Tibial nerve (tissue), 4 donors: ENCODE data around the gene ACADSB. TPM values are rescaled to one million over a fixed set of nuclear protein-coding genes. Genes with fewer than 3 reads are reported as not detected.
A peak's percentile ranks its signal among the peaks of the same experiment; 100 is the strongest.

Experiments used
- DNase-seq, 2 donors: peaks; one replicate each; pipeline ENCODE4 v3.0.0-alpha.2; 2019; ENCODE audit warnings: low spot score in 2 of 2
- H3K27ac ChIP-seq, 4 donors: fragments of 200-600 bp; sonication (generic) in 3 of 4; one replicate each; pipeline ENCODE4 v1.5.1; 2017 to 2019; ENCODE audit warnings: mild to moderate bottlenecking in 1 of 4
- H3K27me3 ChIP-seq, 2 donors: fragments of 200-600 bp; sonication (generic) in 1 of 2; one replicate each; pipeline versions ENCODE4 v1.5.1 to v1.6.0; 2017 to 2019
- H3K36me3 ChIP-seq, 3 donors: fragments of 200-600 bp; sonication (generic); one replicate each; pipeline ENCODE4 v1.5.1; 2018 to 2019
- H3K4me1 ChIP-seq, 4 donors: fragments of 200-600 bp; sonication (generic) in 3 of 4; one replicate each; pipeline ENCODE4 v1.5.1; 2017 to 2019
- H3K4me3 ChIP-seq, 4 donors: fragments of 200-600 bp; sonication (generic) in 3 of 4; one replicate each; pipeline ENCODE4 v1.5.1; 2017 to 2019; ENCODE audit warnings: mild to moderate bottlenecking in 1 of 4, moderate library complexity in 1 of 4
- H3K9me3 ChIP-seq, 4 donors: fragments of 200-600 bp; sonication (generic) in 3 of 4; one replicate each; pipeline ENCODE4 v1.5.1; 2017 to 2019
- EP300 ChIP-seq, 2 donors: sonication (generic); formaldehyde crosslinking; IDR thresholded peaks; one replicate each; pipeline ENCODE4 v1.6.1; 2017; ENCODE audit warnings: antibody characterized with exemption in 2 of 2, mild to moderate bottlenecking in 1 of 2
- POLR2A ChIP-seq, 2 donors: fragments of 450-650 bp; IDR thresholded peaks; one replicate each; pipeline ENCODE4 v1.6.1; 2017; ENCODE audit warnings: antibody characterized with exemption in 2 of 2, mild to moderate bottlenecking in 2 of 2, moderate library complexity in 2 of 2
- WGBS, 2 donors: methylation state at CpG; one replicate each; pipeline ENCODE4 v1.1.5; 2018; 5-methylcytosine and 5-hydroxymethylcytosine counted together
- total RNA-seq, 4 donors: library from RNA; depleted of rRNA; stranded (reverse); fragments of >200 nt; gene quantifications; one replicate each; pipeline ENCODE4 v1.1.0, GENCODE V29; 2016
- TF ChIP-seq, protein P1 (sequence below), 5 experiments: fragments of 200-600 bp in 3 of 5; fragments of 450-650 bp in 2 of 5; sonication (generic) in 3 of 5; IDR thresholded peaks; one replicate each; pipeline ENCODE4 v1.5.1; 2016 to 2019; ENCODE audit warnings: antibody characterized with exemption in 5 of 5, mild to moderate bottlenecking in 3 of 5, moderate library complexity in 2 of 5

The ACADSB gene
- total RNA-seq, 4 donors from 2014 or later: 17.4 to 26.8 (median 24.7) TPM

DNA sequence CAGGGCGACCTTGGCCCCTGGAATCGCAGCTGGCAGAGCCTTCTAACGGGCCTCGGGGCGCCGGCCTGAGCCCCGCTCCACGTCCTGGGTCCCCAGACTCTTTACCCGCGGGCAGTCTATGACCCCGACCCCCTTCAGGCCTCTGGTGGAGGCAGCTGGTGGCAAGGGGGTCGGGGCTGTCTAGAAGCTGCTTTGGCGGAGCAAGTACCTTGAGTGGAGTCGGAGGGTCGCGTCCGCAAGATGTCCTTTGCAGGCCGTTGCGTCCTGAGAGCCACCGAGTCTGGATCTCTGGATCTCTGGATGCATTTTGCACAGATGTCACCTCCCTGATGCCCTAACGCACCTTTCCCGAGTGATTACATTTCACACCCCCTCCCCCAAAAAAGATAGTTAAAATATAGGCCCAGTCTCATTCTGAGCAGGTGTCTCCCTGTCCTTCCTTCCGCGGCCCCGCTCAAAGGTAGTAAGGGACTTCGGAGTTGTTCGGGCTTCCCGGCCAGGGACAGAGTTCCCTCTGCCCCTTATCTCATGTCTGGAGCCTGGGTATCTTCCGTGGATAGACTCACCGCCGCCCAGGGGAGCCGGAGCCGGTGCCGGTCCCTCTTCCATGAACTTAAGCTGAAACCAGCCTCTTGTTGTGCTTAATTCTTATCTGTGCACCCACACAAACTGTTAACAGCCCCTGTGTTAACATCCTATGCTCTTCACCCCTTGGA is 457 bp downstream of the ACADSB start:
- H3K36me3 ChIP-seq: no peaks in the 10 kb centered on the region
- WGBS, 2 donors: 2% methylated on average over 13 to 34 of the region's 34 CpGs
- H3K27ac ChIP-seq: peak overlapping the region; percentile 68 to 97 (median 86)
- no peaks in the 10 kb centered on the region for H3K27me3 ChIP-seq
- TF ChIP-seq POLR2A (IDR thresholded peaks at IDR 0.05): no peak
- TF ChIP-seq, protein P1, sequence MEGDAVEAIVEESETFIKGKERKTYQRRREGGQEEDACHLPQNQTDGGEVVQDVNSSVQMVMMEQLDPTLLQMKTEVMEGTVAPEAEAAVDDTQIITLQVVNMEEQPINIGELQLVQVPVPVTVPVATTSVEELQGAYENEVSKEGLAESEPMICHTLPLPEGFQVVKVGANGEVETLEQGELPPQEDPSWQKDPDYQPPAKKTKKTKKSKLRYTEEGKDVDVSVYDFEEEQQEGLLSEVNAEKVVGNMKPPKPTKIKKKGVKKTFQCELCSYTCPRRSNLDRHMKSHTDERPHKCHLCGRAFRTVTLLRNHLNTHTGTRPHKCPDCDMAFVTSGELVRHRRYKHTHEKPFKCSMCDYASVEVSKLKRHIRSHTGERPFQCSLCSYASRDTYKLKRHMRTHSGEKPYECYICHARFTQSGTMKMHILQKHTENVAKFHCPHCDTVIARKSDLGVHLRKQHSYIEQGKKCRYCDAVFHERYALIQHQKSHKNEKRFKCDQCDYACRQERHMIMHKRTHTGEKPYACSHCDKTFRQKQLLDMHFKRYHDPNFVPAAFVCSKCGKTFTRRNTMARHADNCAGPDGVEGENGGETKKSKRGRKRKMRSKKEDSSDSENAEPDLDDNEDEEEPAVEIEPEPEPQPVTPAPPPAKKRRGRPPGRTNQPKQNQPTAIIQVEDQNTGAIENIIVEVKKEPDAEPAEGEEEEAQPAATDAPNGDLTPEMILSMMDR (IDR thresholded peaks at IDR 0.05): no peak
- no peaks in the 10 kb centered on the region for H3K9me3 ChIP-seq
- peak in 1 of 2 donors; percentile 6 for DNase-seq
- peak overlapping the region; percentile 79 to 99 (median 88) for H3K4me3 ChIP-seq
- H3K4me1 ChIP-seq: peaks cover 0 to 56% (median 11%) of the 10 kb centered on the region in 4 donors

DNA sequence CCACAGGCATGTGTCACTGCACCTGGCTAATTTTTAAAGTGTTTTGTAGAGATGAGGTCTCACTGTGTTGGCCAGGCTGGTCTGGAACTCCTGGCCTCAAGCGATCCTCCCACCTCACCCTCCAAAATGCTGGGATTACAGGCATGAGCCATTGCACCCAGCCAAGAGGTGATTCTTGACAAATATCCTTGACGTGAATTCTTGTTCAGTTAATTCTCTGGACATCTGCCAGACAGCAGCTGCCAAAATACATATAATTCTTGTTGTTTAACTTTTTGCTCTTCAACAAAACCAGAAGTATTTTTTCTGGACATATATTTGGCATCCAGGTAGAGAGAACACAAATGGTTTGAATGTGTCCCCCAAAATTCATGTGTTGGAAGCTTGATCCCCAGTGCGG is 3.2 kb downstream of the ACADSB start:
- no peak for TF ChIP-seq POLR2A (IDR thresholded peaks at IDR 0.05)
- TF ChIP-seq EP300 (IDR thresholded peaks at IDR 0.05): no peak
- TF ChIP-seq, protein P1 (IDR thresholded peaks at IDR 0.05): no peak
- Histone ChIP-seq H3K9me3 (no peaks in the 10 kb centered on the region), H3K36me3 (no peaks in the 10 kb centered on the region), H3K27me3 (no peaks in the 10 kb centered on the region), H3K4me1 (peaks cover 0 to 29% (median 8%) of the 10 kb centered on the region in 4 donors), H3K4me3 (no peak overlapping the region), H3K27ac (no peak overlapping the region)
- 72% methylated on average over 3 of the region's 3 CpGs for WGBS, 2 donors
- no peak for DNase-seq

DNA sequence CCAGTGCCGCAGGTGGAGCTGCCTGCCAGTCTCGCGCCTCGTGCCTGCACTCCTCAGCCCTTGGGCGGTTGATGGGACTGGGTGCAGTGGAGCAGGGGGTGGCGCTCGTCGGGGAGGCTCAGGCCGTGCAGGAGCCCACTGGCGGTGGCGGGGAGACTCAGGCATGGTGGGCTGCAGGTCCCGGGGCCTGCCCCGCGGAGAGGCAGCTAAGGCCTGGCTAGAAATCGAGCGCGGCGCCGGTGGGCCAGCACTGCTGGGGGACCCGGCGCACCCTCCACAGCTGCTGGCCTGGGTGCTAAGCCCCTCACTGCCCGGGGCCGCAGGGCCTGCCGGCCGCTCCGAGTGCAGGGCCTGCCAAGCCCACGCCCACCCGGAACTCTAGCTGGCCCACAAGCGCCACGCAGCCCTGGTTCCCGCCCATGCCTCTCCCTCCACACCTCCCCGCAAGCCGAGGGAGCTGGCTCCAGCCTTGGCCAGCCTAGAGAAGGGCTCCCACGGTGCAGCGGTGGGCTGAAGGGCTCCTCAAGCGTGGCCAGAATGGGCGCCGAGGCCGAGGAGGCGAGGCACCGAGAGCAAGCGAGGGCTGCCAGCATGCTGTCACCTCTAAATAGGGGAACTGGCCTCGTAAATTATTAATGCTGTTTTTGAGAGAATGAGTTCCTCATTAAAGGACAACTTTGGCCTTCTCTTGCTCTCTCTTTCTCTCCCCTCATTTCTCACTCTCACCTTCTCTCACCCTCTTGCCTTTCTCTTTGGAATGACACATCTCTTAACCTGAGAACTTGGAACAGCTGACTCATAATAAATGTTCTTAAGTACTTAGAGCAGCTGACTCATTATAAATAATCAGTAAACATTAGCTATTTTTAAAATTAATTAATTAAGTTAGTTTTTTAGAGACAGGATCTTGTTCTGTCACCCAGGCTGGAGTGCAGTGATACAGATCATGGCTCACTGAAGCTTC is 4.9 kb downstream of the ACADSB start:
- TF ChIP-seq POLR2A (IDR thresholded peaks at IDR 0.05): no peak
- TF ChIP-seq, protein P1 (IDR thresholded peaks at IDR 0.05): no peak
- no peak for TF ChIP-seq EP300 (IDR thresholded peaks at IDR 0.05)
- Histone ChIP-seq H3K27ac (no peak overlapping the region), H3K4me3 (no peak overlapping the region), H3K36me3 (no peaks in the 10 kb centered on the region), H3K9me3 (no peaks in the 10 kb centered on the region), H3K27me3 (no peaks in the 10 kb centered on the region), H3K4me1 (peaks cover 0 to 20% (median 1%) of the 10 kb centered on the region in 4 donors)
- no peak for DNase-seq
- WGBS, 2 donors: 91 to 92% methylated on average over 26 to 36 of the region's 43 CpGs

DNA sequence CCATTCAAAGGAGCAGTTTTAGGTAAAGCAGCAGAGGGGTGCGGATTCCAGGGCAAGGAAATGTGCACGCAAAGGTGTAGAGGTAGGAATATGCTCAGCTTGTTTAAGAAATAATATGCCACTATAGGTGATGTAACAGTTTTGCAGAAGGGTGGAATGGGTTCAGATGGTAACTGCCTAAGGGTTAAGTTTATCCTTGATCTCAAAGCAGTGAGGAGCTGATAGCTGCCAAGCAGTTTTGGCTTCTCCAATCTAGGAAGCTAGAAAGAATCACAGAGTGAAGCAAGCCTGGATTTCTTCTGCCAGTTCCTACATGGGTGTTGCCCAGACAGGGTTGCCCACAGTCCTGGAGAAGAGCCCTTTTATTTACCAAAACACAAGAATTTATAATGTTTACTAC is 6.0 kb downstream of the ACADSB start:
- 97 to 99% methylated on average over 2 of the region's 2 CpGs for WGBS, 2 donors
- H3K27ac ChIP-seq: no peak overlapping the region
- H3K9me3 ChIP-seq: no peaks in the 10 kb centered on the region
- TF ChIP-seq POLR2A (IDR thresholded peaks at IDR 0.05): no peak
- TF ChIP-seq, protein P1 (IDR thresholded peaks at IDR 0.05): no peak
- no peak for TF ChIP-seq EP300 (IDR thresholded peaks at IDR 0.05)
- H3K4me1 ChIP-seq: peaks cover 0 to 15% (median 1%) of the 10 kb centered on the region in 4 donors
- no peaks in the 10 kb centered on the region for H3K27me3 ChIP-seq
- H3K36me3 ChIP-seq: no peaks in the 10 kb centered on the region
- H3K4me3 ChIP-seq: no peak overlapping the region
- no peak for DNase-seq

DNA sequence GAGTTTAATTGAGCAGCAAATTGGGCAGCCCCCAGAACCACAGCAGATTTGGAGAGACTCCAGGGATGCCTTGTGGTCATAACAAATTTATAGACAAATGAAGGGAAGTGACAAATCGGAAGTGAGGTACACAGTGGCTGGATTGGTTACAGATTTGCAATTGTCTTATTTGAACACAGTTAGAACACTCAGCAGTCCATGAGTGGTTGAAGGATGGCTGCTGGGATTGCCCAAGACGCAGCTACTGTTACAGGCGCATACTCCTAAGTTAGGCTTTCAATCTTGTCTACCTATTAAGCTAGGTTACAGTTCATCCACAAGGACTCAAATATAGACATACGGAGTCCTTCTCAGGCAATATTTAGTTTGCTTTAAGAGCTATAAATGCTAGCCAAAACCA is 7.4 kb downstream of the ACADSB start:
- Histone ChIP-seq H3K27ac (no peak overlapping the region), H3K36me3 (no peaks in the 10 kb centered on the region), H3K4me3 (no peak overlapping the region), H3K9me3 (no peaks in the 10 kb centered on the region), H3K4me1 (peaks cover 0 to under 1% (median 0%) of the 10 kb centered on the region in 4 donors), H3K27me3 (no peaks in the 10 kb centered on the region)
- no peak for DNase-seq
- TF ChIP-seq EP300 (IDR thresholded peaks at IDR 0.05) (no peak), POLR2A (IDR thresholded peaks at IDR 0.05) (no peak)
- TF ChIP-seq, protein P1 (IDR thresholded peaks at IDR 0.05): no peak
- WGBS, 2 donors: 94 to 96% methylated on average over 4 of the region's 4 CpGs
